ENCODE measurements around the gene ASF1A. TPM values are rescaled to one million over a fixed set of nuclear protein-coding genes. Genes with fewer than 3 reads are reported as not detected.

ASF1A gene
- total RNA-seq, 1 experiment from 2014 or later: 69.6 TPM

DNA sequence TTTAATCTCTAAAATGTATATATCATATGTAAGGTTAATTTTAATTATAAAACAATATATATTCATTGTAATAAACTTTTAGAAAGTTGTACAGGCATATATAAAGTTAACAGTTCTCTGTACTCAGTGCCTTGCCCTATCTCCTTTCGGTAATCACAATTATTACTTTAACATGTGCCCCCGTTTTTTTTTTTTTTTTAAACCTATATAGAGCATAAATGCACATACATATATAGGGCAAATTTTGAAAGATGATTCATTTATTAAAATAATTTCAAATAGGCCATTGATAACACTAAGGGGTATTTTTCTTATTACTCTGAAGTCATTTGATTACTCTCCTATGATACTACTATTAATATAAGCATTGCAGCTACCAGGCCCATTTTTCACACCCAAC, 1.9 kb downstream of the ASF1A start:
- BruUV-seq (replicated peaks): TSS peak; percentile 11
- Histone ChIP-seq H3K27ac (ENCODE audit: low read depth, low read length, poor library complexity, severe bottlenecking) (peak overlapping the region; percentile 79), H3K9me3 (ENCODE audit: low read depth, low read length, poor library complexity, severe bottlenecking) (no peaks in the 10 kb centered on the region), H3K27me3 (replicated peaks; ENCODE audit: insufficient read depth, low read depth, low read length, poor library complexity) (no peaks in the 10 kb centered on the region), H3K36me3 (ENCODE audit: insufficient read depth, low read length, poor library complexity, severe bottlenecking) (peaks cover 10% of the 10 kb centered on the region), H3K4me3 (ENCODE audit: low read depth, low read length, poor library complexity, severe bottlenecking) (peak overlapping the region; percentile 81), H3K4me1 (ENCODE audit: insufficient read depth, low read length, poor library complexity, severe bottlenecking) (peaks cover 24% of the 10 kb centered on the region)
- ChIA-PET POLR2A (ENCODE audit: low non-redundant PET) (no interaction called here), CTCF (no interaction called here)
- intact Hi-C loops (cut with micrococcal nuclease; ENCODE audit: unreplicated experiment): no loop called here
- TF ChIP-seq EZH2 (IDR thresholded peaks at IDR 0.05; ENCODE audit: borderline replicate concordance, low read depth, low read length, poor library complexity, severe bottlenecking): no peak
- no peak for TF ChIP-seq CTCF (conservative IDR thresholded peaks at IDR 0.05; ENCODE audit: low read depth, low read length)
- no peak for DNase-seq (ENCODE audit: low spot score)

GRCh38 chr6:118896339-118897136, 2.6 kb downstream of the ASF1A start:
- DNase-seq (ENCODE audit: low spot score): peak; percentile 69
- no peaks in the 10 kb centered on the region for H3K27me3 ChIP-seq (replicated peaks; ENCODE audit: insufficient read depth, low read depth, low read length, poor library complexity)
- ChIA-PET POLR2A (ENCODE audit: low non-redundant PET) (interaction anchor here (0.9 kb wide), 1 partner anchor 32 kb away, joined by 3 read pairs; no protein-coding TSS in a partner anchor), CTCF (interaction anchor here (0.7 kb wide), 1 partner anchor 57 kb away, joined by 3 read pairs; no protein-coding TSS in a partner anchor)
- peaks cover 16% of the 10 kb centered on the region for H3K36me3 ChIP-seq (ENCODE audit: insufficient read depth, low read length, poor library complexity, severe bottlenecking)
- peak overlapping the region; percentile 79 for H3K27ac ChIP-seq (ENCODE audit: low read depth, low read length, poor library complexity, severe bottlenecking)
- H3K9me3 ChIP-seq (ENCODE audit: low read depth, low read length, poor library complexity, severe bottlenecking): no peaks in the 10 kb centered on the region
- H3K4me1 ChIP-seq (ENCODE audit: insufficient read depth, low read length, poor library complexity, severe bottlenecking): peaks cover 24% of the 10 kb centered on the region
- intact Hi-C loops (cut with micrococcal nuclease; ENCODE audit: unreplicated experiment): no loop called here
- TF ChIP-seq EZH2 (IDR thresholded peaks at IDR 0.05; ENCODE audit: borderline replicate concordance, low read depth, low read length, poor library complexity, severe bottlenecking): no peak
- peak; percentile 62 for TF ChIP-seq CTCF (conservative IDR thresholded peaks at IDR 0.05; ENCODE audit: low read depth, low read length)
- no TSS peak for BruUV-seq (replicated peaks)
- H3K4me3 ChIP-seq (ENCODE audit: low read depth, low read length, poor library complexity, severe bottlenecking): peak overlapping the region; percentile 81

DNA sequence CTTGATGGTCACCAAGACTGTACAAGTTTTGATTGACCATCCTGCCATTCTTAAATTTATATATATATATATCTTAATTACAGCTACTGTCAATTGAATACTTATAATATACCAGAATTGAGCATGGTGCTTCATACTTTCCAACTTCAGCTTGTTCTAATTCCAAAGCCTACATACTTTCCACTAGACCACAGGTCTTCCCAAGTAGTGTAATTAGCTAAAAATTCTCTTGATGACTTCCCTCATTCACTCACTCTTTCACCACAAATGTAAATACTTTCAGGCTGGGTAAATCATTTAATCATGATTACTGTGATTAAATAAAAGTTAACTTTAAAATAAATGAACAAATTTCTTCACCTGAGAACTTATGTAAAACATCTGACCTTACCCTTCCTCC, 3.4 kb downstream of the ASF1A start:
- CTCF ChIA-PET: interaction anchor here (0.7 kb wide), 1 partner anchor 56 kb away, joined by 3 read pairs; no protein-coding TSS in a partner anchor

More for the DNA sequence above, 3.4 kb downstream of the ASF1A start:
- Histone ChIP-seq H3K36me3 (ENCODE audit: insufficient read depth, low read length, poor library complexity, severe bottlenecking) (peaks cover 24% of the 10 kb centered on the region), H3K27ac (ENCODE audit: low read depth, low read length, poor library complexity, severe bottlenecking) (no peak overlapping the region), H3K4me3 (ENCODE audit: low read depth, low read length, poor library complexity, severe bottlenecking) (no peak overlapping the region), H3K4me1 (ENCODE audit: insufficient read depth, low read length, poor library complexity, severe bottlenecking) (peaks cover 24% of the 10 kb centered on the region), H3K27me3 (replicated peaks; ENCODE audit: insufficient read depth, low read depth, low read length, poor library complexity) (no peaks in the 10 kb centered on the region), H3K9me3 (ENCODE audit: low read depth, low read length, poor library complexity, severe bottlenecking) (no peaks in the 10 kb centered on the region)
- DNase-seq (ENCODE audit: low spot score): no peak
- intact Hi-C loops (cut with micrococcal nuclease; ENCODE audit: unreplicated experiment): no loop called here
- TF ChIP-seq CTCF (conservative IDR thresholded peaks at IDR 0.05; ENCODE audit: low read depth, low read length): no peak
- no peak for TF ChIP-seq EZH2 (IDR thresholded peaks at IDR 0.05; ENCODE audit: borderline replicate concordance, low read depth, low read length, poor library complexity, severe bottlenecking)
- POLR2A ChIA-PET (ENCODE audit: low non-redundant PET): interaction anchor here (0.9 kb wide), 1 partner anchor 31 kb away, joined by 3 read pairs; no protein-coding TSS in a partner anchor
- BruUV-seq (replicated peaks): no TSS peak
